ENCODE results near the gene RAB11FIP3. TPM values are rescaled to one million over a fixed set of nuclear protein-coding genes. Genes with fewer than 3 reads are reported as not detected.

Gene RAB11FIP3
- polyA plus RNA-seq, 12 donors = 20.7 to 47.1 (median 27.6) TPM; not detected in 1

DNA sequence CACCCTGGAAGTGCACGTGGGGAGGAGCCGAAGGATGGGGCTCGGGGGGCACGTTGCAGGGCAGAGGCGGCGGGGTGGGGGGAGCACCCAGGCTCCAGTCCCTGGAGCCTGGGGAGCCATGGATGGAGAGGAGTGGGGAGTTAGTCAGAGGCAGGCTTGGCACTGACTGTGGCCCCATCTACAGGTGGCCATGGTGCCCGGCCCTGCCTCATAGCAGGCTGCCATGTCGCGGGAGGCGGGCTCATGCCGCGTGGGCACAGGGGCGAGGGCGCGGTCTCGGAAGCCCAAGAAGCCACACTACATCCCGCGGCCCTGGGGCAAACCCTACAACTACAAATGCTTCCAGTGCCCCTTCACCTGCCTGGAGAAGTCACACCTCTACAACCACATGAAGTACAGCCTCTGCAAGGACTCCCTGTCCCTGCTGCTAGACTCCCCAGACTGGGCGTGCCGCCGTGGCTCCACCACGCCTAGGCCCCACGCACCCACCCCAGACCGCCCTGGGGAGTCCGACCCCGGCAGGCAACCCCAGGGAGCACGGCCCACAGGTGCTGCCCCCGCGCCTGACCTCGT lies 137.7 kb downstream of the RAB11FIP3 start:
- DNase-seq = no peak

DNA sequence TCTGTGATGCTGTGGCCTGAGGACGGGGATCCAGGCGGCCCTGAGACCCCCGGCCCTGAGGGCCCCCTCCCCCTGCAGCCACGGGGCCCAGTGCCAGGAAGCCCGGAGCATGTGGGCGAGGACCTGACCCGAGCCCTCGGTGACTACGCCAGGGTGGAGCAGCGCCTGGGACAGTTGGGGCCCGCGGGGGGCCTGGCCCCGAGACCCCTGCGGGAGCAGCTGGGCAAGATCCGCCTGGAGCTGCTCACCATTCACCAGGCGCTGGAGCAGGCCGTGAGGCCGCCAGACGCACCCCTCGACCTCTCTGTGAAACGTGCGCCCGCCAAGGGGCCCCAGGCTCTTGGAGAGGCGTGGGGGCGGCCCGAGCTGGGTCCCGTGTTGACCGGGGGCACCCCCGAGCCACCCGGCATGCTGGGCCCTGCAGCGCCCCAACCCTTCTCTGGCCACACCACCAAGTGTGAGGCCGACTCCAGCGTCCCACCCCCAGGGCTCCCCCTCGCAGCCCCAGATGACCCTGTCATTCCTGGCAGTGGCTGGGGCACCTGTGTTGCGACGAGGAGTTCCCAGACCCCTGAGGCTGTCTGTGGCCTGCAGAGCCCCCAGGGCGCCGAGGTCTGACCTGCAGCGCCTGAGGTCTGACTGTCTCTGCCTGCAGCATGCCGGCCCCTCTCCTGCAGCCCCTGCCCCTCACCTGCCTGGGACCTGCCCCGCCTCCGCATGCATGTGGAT lies 139.4 kb downstream of the RAB11FIP3 start:
- DNase-seq = no peak

DNA sequence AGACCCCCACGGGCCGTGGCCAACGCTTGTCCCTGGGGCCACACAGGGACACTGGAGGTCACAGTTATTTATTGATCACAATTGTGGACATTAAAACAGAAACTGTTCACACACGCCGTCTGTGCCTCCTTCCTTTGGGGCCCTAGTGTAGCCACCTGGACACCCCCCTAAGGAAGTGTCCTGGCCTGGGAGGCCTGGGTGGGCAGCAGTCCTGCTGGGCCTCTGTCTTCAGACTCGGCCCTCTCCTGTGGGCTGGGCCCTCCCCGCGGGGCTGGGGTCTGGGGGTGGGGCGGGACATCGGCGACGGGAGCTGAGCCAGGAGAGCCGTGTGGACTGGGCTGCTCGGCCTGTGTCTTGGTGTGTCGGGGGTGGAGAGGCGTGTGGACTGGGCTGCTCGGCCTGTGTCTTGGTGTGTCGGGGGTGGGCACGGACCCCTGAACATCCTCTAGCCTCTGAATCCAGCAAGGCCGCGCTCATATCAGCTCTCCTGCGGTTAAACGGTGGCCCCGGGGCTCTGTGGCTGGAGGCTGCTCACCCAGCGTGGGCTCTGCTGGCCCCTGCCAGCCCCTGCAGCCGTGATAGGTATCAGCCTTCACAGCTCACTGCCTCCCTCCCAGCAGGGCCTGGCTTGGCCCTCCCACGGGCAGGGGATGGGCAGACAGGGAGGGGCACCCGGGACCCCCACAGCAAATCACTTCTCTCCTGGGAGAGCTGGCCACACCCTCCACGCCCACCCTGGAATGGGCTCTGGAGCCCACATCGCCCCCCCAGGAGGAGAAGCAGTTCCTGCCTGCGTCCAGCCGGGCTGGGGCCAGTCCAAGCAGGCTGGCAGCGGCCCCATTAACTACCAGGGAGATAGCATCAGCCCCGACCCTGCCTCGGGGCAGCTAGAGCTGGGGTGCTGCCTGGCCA lies 140.2 kb downstream of the RAB11FIP3 start:
- no peak for DNase-seq

DNA sequence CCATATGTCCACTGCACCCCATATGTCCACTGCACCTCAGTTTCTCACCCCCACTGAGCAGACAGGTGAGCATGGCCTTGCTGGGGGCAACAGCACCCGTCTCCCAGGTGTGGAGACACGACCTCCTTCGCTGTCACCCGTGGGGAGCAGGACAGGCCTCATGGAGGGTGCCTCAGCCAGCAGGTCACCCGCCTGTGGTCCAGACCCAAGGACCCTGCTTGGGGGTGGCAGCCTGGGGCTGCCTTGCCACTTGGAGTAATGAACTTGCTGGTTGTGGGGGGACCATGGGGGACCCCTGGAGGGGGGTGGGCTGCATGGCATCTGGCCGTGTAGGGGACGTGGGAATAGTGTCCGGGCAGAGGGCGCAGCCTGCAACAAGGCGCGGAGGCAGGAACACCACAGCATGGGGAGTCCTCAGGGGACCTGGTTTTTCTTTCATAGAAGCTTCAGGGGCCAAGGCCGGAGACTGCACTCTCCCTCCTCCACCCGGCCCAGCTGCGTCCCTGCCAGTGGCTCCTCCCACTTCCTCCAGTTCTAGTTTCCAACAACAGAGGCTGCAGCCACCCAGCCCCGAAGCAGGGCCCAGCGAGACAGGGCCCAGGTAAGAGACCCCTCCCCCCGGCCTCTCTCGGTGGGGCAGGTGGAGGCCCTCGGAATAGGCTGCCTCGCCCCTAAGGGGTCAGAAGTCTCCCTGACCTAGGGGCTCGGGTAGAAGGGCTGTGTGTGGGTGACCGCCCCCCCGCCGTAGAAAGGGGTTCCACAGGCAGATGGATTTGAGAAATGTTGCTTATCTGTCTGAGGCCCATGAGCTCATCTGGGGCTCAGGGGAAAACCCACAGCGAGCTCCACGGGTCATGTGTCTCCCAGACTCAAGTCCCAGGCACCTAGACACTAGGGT lies 141.3 kb downstream of the RAB11FIP3 start, which contains the start of gene NHLRC4:
NHLRC4 (plus strand) TSS at position 531 of the 898 bp plus-strand sequence. CDS start 1,043 bp downstream, outside the sequence.
- DNase-seq = peak; percentile 78

DNA sequence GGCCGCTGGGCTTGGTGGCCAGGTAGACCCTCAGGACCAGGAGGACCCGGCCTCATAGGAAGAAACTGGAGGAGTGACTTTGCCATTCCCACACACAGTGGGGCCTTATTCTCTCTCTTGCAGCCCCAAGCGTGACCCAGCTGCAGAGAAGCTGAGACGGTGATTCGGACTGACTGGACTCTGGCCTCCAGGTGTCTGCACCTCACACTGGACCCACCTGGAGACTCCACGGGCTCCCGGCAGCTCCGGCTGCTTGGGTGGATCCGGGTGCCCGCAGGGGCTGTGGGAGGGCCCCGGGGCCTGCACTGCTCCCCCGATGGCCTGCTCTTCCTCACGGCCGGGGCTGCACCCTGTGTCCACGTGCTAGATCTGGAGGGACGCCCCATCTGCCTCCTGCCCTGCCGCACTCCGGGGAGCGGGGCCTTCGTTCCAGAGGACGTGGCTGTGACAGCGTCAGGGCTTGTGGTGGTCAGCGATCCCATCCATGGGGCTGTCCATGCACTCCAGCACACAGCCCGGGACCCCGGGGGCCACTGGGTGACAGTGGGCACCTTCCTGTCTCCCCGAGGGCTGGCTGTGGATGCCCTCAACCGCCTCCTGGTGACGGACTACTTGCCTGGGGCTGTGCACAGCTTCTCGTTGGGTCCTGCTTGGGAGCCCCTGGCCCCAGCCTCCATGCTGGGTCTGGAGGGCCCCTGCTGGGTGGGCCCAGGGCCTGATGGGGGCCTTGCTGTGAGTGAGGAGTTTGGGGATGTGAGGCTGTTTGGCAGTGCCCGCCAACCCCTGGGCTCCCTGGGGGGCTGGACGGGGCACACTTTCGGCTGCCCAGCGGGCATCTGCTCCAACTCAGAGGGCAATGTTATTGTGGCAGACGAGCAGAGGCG lies 142.2 kb downstream of the RAB11FIP3 start:
- DNase-seq = no peak

DNA sequence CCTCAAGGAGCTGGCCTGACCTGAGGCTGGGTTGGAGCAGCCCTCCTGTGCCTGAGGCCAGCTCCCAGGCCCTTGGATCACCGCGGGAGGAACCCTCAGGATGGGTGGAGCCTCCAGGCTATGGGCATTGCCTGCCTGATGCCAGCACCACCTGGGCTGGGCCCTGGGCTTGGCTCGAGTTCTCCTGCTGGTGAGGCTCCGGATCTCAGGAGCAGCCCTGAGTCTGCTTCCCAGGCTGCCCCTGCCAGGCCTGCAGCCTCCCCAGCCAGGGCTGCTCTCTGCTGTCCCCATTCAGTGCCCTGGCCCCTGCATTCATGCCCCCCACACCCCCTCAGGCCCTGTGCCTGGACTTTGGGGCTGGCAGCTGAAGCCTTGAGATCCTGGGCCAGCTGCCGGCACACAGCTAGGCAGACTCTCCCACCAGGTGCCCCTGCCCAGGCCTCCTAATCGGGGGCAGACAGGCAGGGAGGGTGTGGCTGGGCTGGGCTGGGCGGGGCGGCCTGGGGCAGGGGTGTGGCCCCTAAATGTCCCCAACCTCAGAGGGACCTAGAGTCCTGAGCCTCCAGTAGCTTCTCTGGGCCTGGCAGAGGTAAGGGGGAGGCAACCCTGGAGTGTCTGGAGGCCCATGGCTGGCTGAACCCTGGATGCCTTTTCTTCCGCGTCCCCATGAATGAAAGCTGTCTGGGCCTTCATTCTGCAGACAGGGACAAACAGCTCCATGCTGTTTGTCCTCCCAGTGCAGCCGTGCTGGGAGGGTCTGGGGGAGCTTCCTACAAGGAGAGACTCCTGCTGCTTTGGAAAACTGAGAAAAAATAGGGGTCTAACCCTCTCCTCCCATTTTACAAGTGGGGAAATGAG lies 143.2 kb downstream of the RAB11FIP3 start:
- no peak for DNase-seq

DNA sequence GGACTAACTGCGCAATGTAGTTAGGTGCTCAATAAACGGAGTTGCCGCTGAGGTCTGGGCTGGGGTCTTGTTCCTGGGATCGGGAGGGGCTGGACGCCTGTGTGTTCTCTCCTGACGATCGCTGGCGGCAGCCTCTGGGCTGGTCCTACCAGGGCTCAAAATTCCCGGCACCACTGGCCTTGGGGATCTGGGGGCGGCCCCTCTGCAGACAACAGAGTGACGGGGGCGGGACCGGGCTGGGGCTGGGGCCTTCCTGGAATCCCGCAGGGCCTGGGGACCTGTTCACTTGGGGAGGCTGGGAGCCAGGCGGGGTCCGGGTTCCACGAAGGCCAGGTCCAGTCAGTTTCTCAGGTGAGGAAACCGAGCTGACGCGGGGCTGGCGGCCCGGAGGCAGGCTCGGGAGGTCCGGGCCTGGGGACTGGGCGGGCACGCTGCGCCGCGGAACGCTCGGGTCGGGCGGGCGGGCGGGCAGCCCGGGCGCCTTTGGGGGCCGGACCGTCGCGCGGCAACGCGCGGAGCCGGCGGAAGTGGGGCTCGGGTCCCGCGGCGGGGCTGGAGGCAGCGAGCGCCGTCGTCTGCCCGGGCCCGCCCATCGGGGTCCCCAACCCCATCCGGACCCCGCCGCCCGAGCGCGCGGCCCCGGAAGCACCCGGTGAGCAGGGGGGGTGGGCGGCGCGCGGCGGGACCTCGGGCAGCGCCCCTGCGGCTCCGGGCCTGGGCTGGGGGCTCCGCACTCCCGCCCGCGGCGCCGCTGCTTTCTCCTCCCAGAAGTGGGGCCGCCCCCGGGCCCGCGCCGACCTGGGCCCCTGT lies 144.2 kb downstream of the RAB11FIP3 start, which contains the start of gene PIGQ:
PIGQ (plus strand) TSS at position 524 of the 810 bp plus-strand sequence. CDS start 4,107 bp downstream, outside the sequence.
- DNase-seq = peak; percentile 58

Other genes with a start within 250 kb of the RAB11FIP3 start
- gene HBA1, start 249.0 kb upstream of the RAB11FIP3 start, polyA plus RNA-seq (ENCODE audit: insufficient read length in 12 of 12) = over 10,000 TPM in 1 of 12 donors, 1,000 to 10,000 TPM in 9, 100 to 1,000 TPM in 2; 512 to 13,335 (median 2,461) TPM
- 1 to 10 TPM in 3 of 12 donors, under 1 TPM in 7, not detected in 2; 0.35 to 5.6 (median 0.67) TPM for gene HBQ1, start 245.2 kb upstream of the RAB11FIP3 start, polyA plus RNA-seq (ENCODE audit: insufficient read length in 12 of 12)
- 100 to 1,000 TPM in 2 of 12 donors, 10 to 100 TPM in 9, not detected in 1; 52.4 to 116 (median 67.1) TPM for gene LUC7L, start 196.2 kb upstream of the RAB11FIP3 start, polyA plus RNA-seq (ENCODE audit: insufficient read length in 12 of 12)
- 10 to 100 TPM in 11 of 12 donors, not detected in 1; 26.7 to 74.6 (median 38.5) TPM for gene FAM234A, start 190.8 kb upstream of the RAB11FIP3 start, polyA plus RNA-seq (ENCODE audit: insufficient read length in 12 of 12)
- gene RGS11, start 149.7 kb upstream of the RAB11FIP3 start, polyA plus RNA-seq (ENCODE audit: insufficient read length in 12 of 12) = 1 to 10 TPM in 8 of 12 donors, under 1 TPM in 3, not detected in 1; 0.59 to 9.0 (median 1.2) TPM
- 1 to 10 TPM in 3 of 12 donors, under 1 TPM in 6, not detected in 3; 0.53 to 2.4 (median 0.93) TPM for gene ARHGDIG, start 145.1 kb upstream of the RAB11FIP3 start, polyA plus RNA-seq (ENCODE audit: insufficient read length in 12 of 12)
- gene PDIA2, start 142.5 kb upstream of the RAB11FIP3 start, polyA plus RNA-seq (ENCODE audit: insufficient read length in 12 of 12) = 1 to 10 TPM in 4 of 12 donors, under 1 TPM in 6, not detected in 2; 0.27 to 2.4 (median 0.75) TPM
- gene AXIN1, start 72.9 kb upstream of the RAB11FIP3 start, polyA plus RNA-seq (ENCODE audit: insufficient read length in 12 of 12) = 10 to 100 TPM in 7 of 12 donors, 1 to 10 TPM in 4, not detected in 1; 8.1 to 21.7 (median 10.7) TPM
- gene MRPL28, start 55.1 kb upstream of the RAB11FIP3 start, polyA plus RNA-seq (ENCODE audit: insufficient read length in 12 of 12) = 10 to 100 TPM in 11 of 12 donors, not detected in 1; 31.5 to 51.3 (median 36.6) TPM
- gene PGAP6, start 43.7 kb upstream of the RAB11FIP3 start, polyA plus RNA-seq (ENCODE audit: insufficient read length in 12 of 12) = 10 to 100 TPM in 11 of 12 donors, not detected in 1; 18.0 to 38.6 (median 23.1) TPM
- gene NME4, start 28.4 kb upstream of the RAB11FIP3 start, polyA plus RNA-seq (ENCODE audit: insufficient read length in 12 of 12) = 100 to 1,000 TPM in 2 of 12 donors, 10 to 100 TPM in 9, not detected in 1; 50.6 to 158 (median 70.1) TPM
- gene DECR2, start 23.8 kb upstream of the RAB11FIP3 start, polyA plus RNA-seq (ENCODE audit: insufficient read length in 12 of 12) = 10 to 100 TPM in 6 of 12 donors, 1 to 10 TPM in 5, not detected in 1; 7.7 to 26.3 (median 11.0) TPM
- gene CAPN15, start 102.1 kb downstream of the RAB11FIP3 start, polyA plus RNA-seq (ENCODE audit: insufficient read length in 12 of 12) = 10 to 100 TPM in 11 of 12 donors, not detected in 1; 17.3 to 42.3 (median 23.1) TPM
- gene PRR35, start 134.7 kb downstream of the RAB11FIP3 start, polyA plus RNA-seq (ENCODE audit: insufficient read length in 12 of 12) = under 1 TPM in 6 of 12 donors, not detected in 6; 0.08 to 0.24 (median 0.13) TPM
- gene NHLRC4, start 141.4 kb downstream of the RAB11FIP3 start, polyA plus RNA-seq (ENCODE audit: insufficient read length in 12 of 12) = 1 to 10 TPM in 3 of 12 donors, under 1 TPM in 7, not detected in 2; 0.62 to 1.3 (median 0.89) TPM
- 10 to 100 TPM in 11 of 12 donors, not detected in 1; 12.9 to 36.0 (median 17.9) TPM for gene PIGQ, start 144.3 kb downstream of the RAB11FIP3 start, polyA plus RNA-seq (ENCODE audit: insufficient read length in 12 of 12)
- 10 to 100 TPM in 7 of 12 donors, 1 to 10 TPM in 4, not detected in 1; 8.8 to 25.9 (median 10.6) TPM for gene RAB40C, start 164.4 kb downstream of the RAB11FIP3 start, polyA plus RNA-seq (ENCODE audit: insufficient read length in 12 of 12)
- gene WFIKKN1, start 205.3 kb downstream of the RAB11FIP3 start, polyA plus RNA-seq (ENCODE audit: insufficient read length in 12 of 12) = 1 to 10 TPM in 1 of 12 donors, under 1 TPM in 9, not detected in 2; 0.14 to 2.1 (median 0.39) TPM
- 10 to 100 TPM in 11 of 12 donors, not detected in 1; 28.9 to 48.1 (median 35.5) TPM for gene METTL26, start 210.7 kb downstream of the RAB11FIP3 start, polyA plus RNA-seq (ENCODE audit: insufficient read length in 12 of 12)
- 10 to 100 TPM in 4 of 12 donors, 1 to 10 TPM in 7, not detected in 1; 6.6 to 35.0 (median 9.4) TPM for gene MCRIP2, start 216.2 kb downstream of the RAB11FIP3 start, polyA plus RNA-seq (ENCODE audit: insufficient read length in 12 of 12)
- gene WDR90, start 223.7 kb downstream of the RAB11FIP3 start, polyA plus RNA-seq (ENCODE audit: insufficient read length in 12 of 12) = 10 to 100 TPM in 11 of 12 donors, not detected in 1; 11.6 to 41.2 (median 15.9) TPM
- 10 to 100 TPM in 11 of 12 donors, not detected in 1; 38.6 to 95.9 (median 45.4) TPM for gene RHOT2, start 242.5 kb downstream of the RAB11FIP3 start, polyA plus RNA-seq (ENCODE audit: insufficient read length in 12 of 12)